ENCODE results near the gene DPH5.
"Not testable (repeated sequence)": the region's sequence is repeated elsewhere in the genome, so short reads cannot be mapped to it uniquely, and the experiment has no call there.

DPH5 gene

GRCh38 chr1:100982793-100983192 lies 42.8 kb downstream of the DPH5 start:
- no peak for DNase-seq (ENCODE audit: low spot score)

- DNase-seq (ENCODE audit: low spot score): no peak
Observed at GRCh38 chr1:100979631-100980030, 46.0 kb downstream of the DPH5 start.

GRCh38 chr1:100976936-100977335 lies 48.6 kb downstream of the DPH5 start:
- DNase-seq (ENCODE audit: low spot score): no peak

GRCh38 chr1:100972185-100972584 lies 53.4 kb downstream of the DPH5 start:
- no peak for DNase-seq (ENCODE audit: low spot score)

- no peak for DNase-seq (ENCODE audit: low spot score)
Observed at GRCh38 chr1:100971021-100971420, 54.6 kb downstream of the DPH5 start.

- no peak for DNase-seq (ENCODE audit: low spot score)
Observed at GRCh38 chr1:100969327-100969726, 56.3 kb downstream of the DPH5 start.

GRCh38 chr1:100968621-100969020 lies 57.0 kb downstream of the DPH5 start:
- DNase-seq (ENCODE audit: low spot score): no peak

- no peak for DNase-seq (ENCODE audit: low spot score)
Observed at GRCh38 chr1:100960098-100960497, 65.5 kb downstream of the DPH5 start.

- DNase-seq (ENCODE audit: low spot score): no peak
Observed at GRCh38 chr1:100959502-100960060, 66.0 kb downstream of the DPH5 start.

GRCh38 chr1:100955322-100955721 lies 70.3 kb downstream of the DPH5 start:
- no peak for DNase-seq (ENCODE audit: low spot score)

GRCh38 chr1:100953960-100954730 lies 71.4 kb downstream of the DPH5 start:
- no peak for DNase-seq (ENCODE audit: low spot score)

- DNase-seq (ENCODE audit: low spot score): not testable (repeated sequence)
Observed at GRCh38 chr1:100952970-100953369, 72.6 kb downstream of the DPH5 start.

- DNase-seq (ENCODE audit: low spot score): no peak
Observed at GRCh38 chr1:100952104-100952745, 73.4 kb downstream of the DPH5 start.

- DNase-seq (ENCODE audit: low spot score): no peak
Observed at GRCh38 chr1:100950781-100951180, 74.8 kb downstream of the DPH5 start.

GRCh38 chr1:100950337-100950736 lies 75.2 kb downstream of the DPH5 start:
- DNase-seq (ENCODE audit: low spot score): no peak

GRCh38 chr1:100949515-100950158 lies 75.9 kb downstream of the DPH5 start:
- DNase-seq (ENCODE audit: low spot score): not testable (repeated sequence)

GRCh38 chr1:100948721-100949405 lies 76.7 kb downstream of the DPH5 start:
- DNase-seq (ENCODE audit: low spot score): not testable (repeated sequence)

- DNase-seq (ENCODE audit: low spot score): not testable (repeated sequence)
Observed at GRCh38 chr1:100947816-100948215, 77.8 kb downstream of the DPH5 start.

- DNase-seq (ENCODE audit: low spot score): not testable (repeated sequence)
Observed at GRCh38 chr1:100946064-100946463, 79.5 kb downstream of the DPH5 start.

- DNase-seq (ENCODE audit: low spot score): no peak
Observed at GRCh38 chr1:100943533-100943932, 82.1 kb downstream of the DPH5 start.

- DNase-seq (ENCODE audit: low spot score): no peak
Observed at GRCh38 chr1:100942304-100943046, 83.1 kb downstream of the DPH5 start.
